MCF 10A (cell line): ENCODE measurements around the gene RAB10. TPM values are rescaled to one million over a fixed set of nuclear protein-coding genes. Genes with fewer than 3 reads are reported as not detected.
"Not testable (repeated sequence)": the region's sequence is repeated elsewhere in the genome, so short reads cannot be mapped to it uniquely, and the experiment has no call there.

Experiments used
- BruUV-seq: library from RNA; stranded (reverse); fragments of 400-500 nt; replicated peaks from 2 replicates; lab custom pipeline; 2021; lab: Mats Ljungman, UMichigan
- CTCF ChIA-PET: fragments of 300-600 bp; sonication (Branson Sonifier 250); formaldehyde crosslinking; extraction: SDS; loops from one replicate; lab custom pipeline; 2021; ENCODE audit warnings: antibody characterized with exemption, inconsistent platforms; lab: Yijun Ruan, JAX
- POLR2A ChIA-PET: fragments of 300-600, 350-650 bp; sonication (Branson Sonifier 250); formaldehyde crosslinking; extraction: SDS; loops from one replicate; lab custom pipeline; 2020; ENCODE audit warnings: antibody characterized with exemption, inconsistent platforms; lab: Yijun Ruan, JAX
- DNase-seq: peaks from one replicate; pipeline ENCODE4 v3.0.0-alpha.2; 2018; ENCODE audit not compliant: unreplicated experiment
- H3K27ac Mint-ChIP-seq: one replicate; pipeline ENCODE4 v1.8.0; 2022; ENCODE audit warnings: mild to moderate bottlenecking, low read depth, mixed read lengths; ENCODE audit not compliant: unreplicated experiment
- H3K27me3 Mint-ChIP-seq: one replicate; pipeline ENCODE4 v1.8.0; 2022; ENCODE audit warnings: mixed read lengths; ENCODE audit not compliant: insufficient read depth, unreplicated experiment
- H3K36me3 Mint-ChIP-seq: one replicate; pipeline ENCODE4 v1.8.0; 2022; ENCODE audit warnings: mild to moderate bottlenecking, moderate library complexity, mixed read lengths; ENCODE audit not compliant: insufficient read depth, unreplicated experiment
- H3K4me1 Mint-ChIP-seq: one replicate; pipeline ENCODE4 v1.8.0; 2022; ENCODE audit warnings: mixed read lengths; ENCODE audit not compliant: insufficient read depth, unreplicated experiment
- H3K4me3 Mint-ChIP-seq: one replicate; pipeline ENCODE4 v1.8.0; 2022; ENCODE audit warnings: mild to moderate bottlenecking, moderate library complexity, mixed read lengths; ENCODE audit not compliant: unreplicated experiment
- H3K9me3 Mint-ChIP-seq: one replicate; pipeline ENCODE4 v1.8.0; 2022; ENCODE audit warnings: mixed read lengths; ENCODE audit not compliant: unreplicated experiment
- CTCF ChIP-seq: fragments of 200-600 bp; IDR thresholded peaks from one replicate; pipeline ENCODE4 v1.8.0; 2022; ENCODE audit warnings: antibody characterized with exemption, mild to moderate bottlenecking; ENCODE audit not compliant: unreplicated experiment
- intact Hi-C: fragments of 100-400 bp; cut with micrococcal nuclease; formaldehyde crosslinking; loops from 2 replicates; pipeline ENCODE4 v1.14.1; 2022
- total RNA-seq: library from RNA; stranded (reverse); gene quantifications from 2 replicates; pipeline ENCODE4 v1.2.3, GENCODE V29; 2022

RAB10 gene
- total RNA-seq, 1 experiment from 2014 or later, result 147 TPM

DNA sequence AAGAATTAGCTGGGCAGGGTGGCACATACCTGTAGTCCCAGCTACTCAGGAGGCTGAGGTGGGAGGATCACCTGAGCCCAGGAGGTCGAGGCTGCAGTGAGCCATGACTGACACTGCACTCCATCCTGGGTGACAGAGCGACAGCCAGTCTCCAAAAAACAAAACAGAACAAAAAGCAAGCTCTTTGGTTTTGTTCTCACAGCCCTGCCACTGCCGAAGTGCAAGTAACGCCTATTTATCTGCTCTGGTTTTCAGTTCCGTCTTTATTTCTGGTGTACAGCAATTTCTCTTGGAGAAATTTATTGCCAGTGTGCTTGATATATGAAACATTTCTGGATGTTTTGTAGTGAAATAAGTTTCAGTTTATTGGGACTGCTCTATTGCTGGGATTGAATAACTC, 61.9 kb downstream of the RAB10 start:
- Mint-ChIP-seq H3K4me3 (no peak overlapping the region), H3K27me3 (no peaks in the 10 kb centered on the region), H3K4me1 (peaks cover 21% of the 10 kb centered on the region), H3K27ac (no peak overlapping the region), H3K36me3 (peaks cover 53% of the 10 kb centered on the region), H3K9me3 (no peaks in the 10 kb centered on the region)
- no peak for TF ChIP-seq CTCF
- ChIA-PET POLR2A (interaction anchor here (1.3 to 1.5 kb wide), 2 partner anchors 17 to 104 kb away, joined by 4 read pairs; no protein-coding TSS in a partner anchor), CTCF (interaction anchor here (1.6 kb wide), 1 partner anchor 35 kb away, joined by 5 read pairs; no protein-coding TSS in a partner anchor)
- BruUV-seq, result no TSS peak
- intact Hi-C loops, result no loop called here
- DNase-seq, result no peak

DNA sequence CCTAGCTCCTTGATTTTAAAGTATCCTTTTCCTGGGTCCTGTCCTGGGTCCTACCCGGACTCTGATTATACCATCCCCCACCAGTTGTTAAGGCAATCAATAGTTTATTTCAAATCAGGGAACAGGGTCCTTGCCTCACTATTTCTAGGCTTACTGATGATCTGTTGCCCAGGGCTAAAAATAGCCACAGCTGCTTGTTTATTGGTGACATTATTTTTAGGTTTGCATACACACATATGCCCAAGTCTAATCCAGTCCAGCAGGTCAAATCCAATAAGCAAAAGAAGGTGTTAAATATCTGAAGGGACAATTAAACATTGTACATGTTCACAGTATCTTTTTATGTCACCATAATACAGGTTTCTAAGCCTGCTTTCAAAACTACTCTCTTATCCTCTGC, 66.0 kb downstream of the RAB10 start:
- no TSS peak for BruUV-seq
- TF ChIP-seq CTCF, result no peak
- Mint-ChIP-seq H3K4me3 (no peak overlapping the region), H3K27me3 (no peaks in the 10 kb centered on the region), H3K4me1 (peaks cover 7% of the 10 kb centered on the region), H3K27ac (no peak overlapping the region), H3K9me3 (no peaks in the 10 kb centered on the region), H3K36me3 (peaks cover 72% of the 10 kb centered on the region)
- CTCF ChIA-PET, result interaction anchor here (0.6 kb wide), 2 partner anchors 66 to 80 kb away, joined by 3 to 4 read pairs; partner anchors contain the start of gene RAB10
- intact Hi-C loops, result no loop called here
- POLR2A ChIA-PET, result no interaction called here
- DNase-seq, result no peak

- BruUV-seq, result no TSS peak
- Mint-ChIP-seq H3K36me3 (peaks cover 74% of the 10 kb centered on the region), H3K9me3 (no peaks in the 10 kb centered on the region), H3K4me3 (no peak overlapping the region), H3K27me3 (no peaks in the 10 kb centered on the region), H3K4me1 (peaks cover 7% of the 10 kb centered on the region), H3K27ac (no peak overlapping the region)
- intact Hi-C loops, result no loop called here
- no peak for TF ChIP-seq CTCF
- DNase-seq, result no peak
- CTCF ChIA-PET, result interaction anchor here (0.6 kb wide), 2 partner anchors 45 to 79 kb away, joined by 3 read pairs; no protein-coding TSS in a partner anchor
- POLR2A ChIA-PET, result no interaction called here
These were observed 66.5 kb downstream of the RAB10 start for GRCh38 chr2:26100384-26100783.

DNA sequence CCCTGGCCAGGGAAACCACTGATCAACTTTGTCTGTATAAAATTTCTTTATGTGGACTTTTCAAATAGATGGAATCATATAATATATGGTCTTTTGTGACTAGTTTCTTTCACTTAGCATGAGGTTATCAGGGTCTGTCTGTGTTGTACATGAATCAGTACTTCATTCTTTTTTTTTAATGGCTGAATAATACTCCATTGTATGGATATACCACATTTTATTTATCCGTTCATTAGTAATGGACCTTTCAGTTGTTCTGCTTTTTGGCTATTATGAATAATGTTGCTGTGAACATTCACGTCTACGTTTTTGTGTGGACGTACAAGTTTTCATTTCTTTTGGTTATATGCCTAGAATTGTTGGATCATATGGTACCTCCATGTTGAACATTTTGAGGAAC, 69.9 kb downstream of the RAB10 start:
- Mint-ChIP-seq H3K27ac (no peak overlapping the region), H3K4me1 (peaks cover 7% of the 10 kb centered on the region), H3K9me3 (no peaks in the 10 kb centered on the region), H3K27me3 (no peaks in the 10 kb centered on the region), H3K4me3 (no peak overlapping the region), H3K36me3 (peaks cover 54% of the 10 kb centered on the region)
- TF ChIP-seq CTCF, result no peak
- no peak for DNase-seq
- ChIA-PET POLR2A (no interaction called here), CTCF (interaction anchor here (1.5 kb wide), 1 partner anchor 251 kb away, joined by 5 read pairs; no protein-coding TSS in a partner anchor)
- BruUV-seq, result no TSS peak
- intact Hi-C loops, result no loop called here

GRCh38 chr2:26108701-26109100, 74.8 kb downstream of the RAB10 start:
- DNase-seq, H3K27me3 Mint-ChIP-seq, intact Hi-C loops, H3K27ac Mint-ChIP-seq, H3K4me1 Mint-ChIP-seq, CTCF ChIA-PET, BruUV-seq, H3K4me3 Mint-ChIP-seq, H3K9me3 Mint-ChIP-seq: not testable (repeated sequence)
- POLR2A ChIA-PET, result interaction anchor here (0.9 kb wide), 1 partner anchor 14 kb away, joined by 3 read pairs; no protein-coding TSS in a partner anchor
- H3K36me3 Mint-ChIP-seq, result peaks cover 56% of the 10 kb centered on the region
